Astrocyte (in vitro differentiated cells and primary cell): Measurements from ENCODE around the gene RHOJ. TPM values are rescaled to one million over a fixed set of nuclear protein-coding genes. Genes with fewer than 3 reads are reported as not detected.

Experiments
- DNase-seq: peaks from one replicate; pipeline ENCODE4 v3.0.0-alpha.2; 2010; ENCODE audit warnings: low read depth
- FAIRE-seq: peaks from 2 replicates; lab custom pipeline; 2011; peaks lifted over from hg19 to GRCh38; lab: Jason Lieb, UNC
- H2AFZ ChIP-seq: 2 replicates; pipeline ENCODE4 v1.6.0; 2012; ENCODE audit warnings: low read depth, low read length, inconsistent platforms
- H3K27ac ChIP-seq: 2 replicates; pipeline ENCODE4 v1.5.1; 2011; ENCODE audit warnings: low read depth, low read length, inconsistent platforms
- H3K27me3 ChIP-seq: 2 replicates; pipeline ENCODE4 v1.6.0; 2011; ENCODE audit warnings: low read length, inconsistent platforms; ENCODE audit not compliant: insufficient read depth
- H3K36me3 ChIP-seq: 2 replicates; pipeline ENCODE4 v1.5.1; 2011; ENCODE audit warnings: low read length, inconsistent platforms; ENCODE audit not compliant: insufficient read depth
- H3K4me1 ChIP-seq: 2 replicates; pipeline ENCODE4 v1.5.1; 2011; ENCODE audit warnings: low read length, inconsistent platforms; ENCODE audit not compliant: insufficient read depth
- H3K4me2 ChIP-seq: 2 replicates; pipeline ENCODE4 v1.6.0; 2012; ENCODE audit warnings: low read length, inconsistent platforms
- H3K4me3 ChIP-seq: 2 replicates; pipeline ENCODE4 v1.5.1; 2011; ENCODE audit warnings: low read depth, mild to moderate bottlenecking, low read length, inconsistent platforms; ENCODE audit not compliant: insufficient read depth
- H3K79me2 ChIP-seq: 2 replicates; pipeline ENCODE4 v1.6.0; 2012; ENCODE audit warnings: mild to moderate bottlenecking, low read length, inconsistent platforms; ENCODE audit not compliant: insufficient read depth
- H3K9ac ChIP-seq: 2 replicates; pipeline ENCODE4 v1.6.0; 2012; ENCODE audit warnings: mild to moderate bottlenecking, low read length, inconsistent platforms
- H3K9me3 ChIP-seq: 2 replicates; pipeline ENCODE4 v1.5.1; 2012; ENCODE audit warnings: low read depth, mild to moderate bottlenecking, low read length, inconsistent platforms; ENCODE audit not compliant: insufficient read depth
- H4K20me1 ChIP-seq: 2 replicates; pipeline ENCODE4 v1.6.0; 2012; ENCODE audit warnings: low read length, inconsistent platforms; ENCODE audit not compliant: insufficient read depth
- H3K27ac Mint-ChIP-seq: one replicate; pipeline ENCODE4 v1.8.0; 2021; ENCODE audit warnings: mild to moderate bottlenecking, mixed read lengths; ENCODE audit not compliant: unreplicated experiment
- H3K27me3 Mint-ChIP-seq: one replicate; pipeline ENCODE4 v1.8.0; 2021; ENCODE audit warnings: low read depth, mixed read lengths; ENCODE audit not compliant: unreplicated experiment
- H3K36me3 Mint-ChIP-seq: one replicate; pipeline ENCODE4 v1.8.0; 2021; ENCODE audit warnings: low read depth, mixed read lengths; ENCODE audit not compliant: unreplicated experiment
- H3K4me1 Mint-ChIP-seq: one replicate; pipeline ENCODE4 v1.8.0; 2021; ENCODE audit warnings: low read depth, mixed read lengths; ENCODE audit not compliant: unreplicated experiment
- H3K4me3 Mint-ChIP-seq: one replicate; pipeline ENCODE4 v1.8.0; 2021; ENCODE audit warnings: mild to moderate bottlenecking, moderate library complexity, mixed read lengths; ENCODE audit not compliant: unreplicated experiment
- H3K9me3 Mint-ChIP-seq: one replicate; pipeline ENCODE4 v1.8.0; 2021; ENCODE audit warnings: mild to moderate bottlenecking, mixed read lengths; ENCODE audit not compliant: unreplicated experiment
- EZH2 ChIP-seq: IDR thresholded peaks from 2 replicates; pipeline ENCODE4 v1.6.1; 2012; ENCODE audit warnings: mild to moderate bottlenecking, low read length, inconsistent platforms; ENCODE audit not compliant: insufficient read depth
- total RNA-seq: library from RNA; stranded (reverse); gene quantifications from 2 replicates; pipeline ENCODE4 v1.2.1, GENCODE V29; 2021
- TF ChIP-seq, protein P1 (sequence below): IDR thresholded peaks from 2 replicates; pipeline ENCODE4 v1.5.1; 2011; ENCODE audit warnings: low read depth, mild to moderate bottlenecking, inconsistent platforms, low read length, moderate library complexity; ENCODE audit not compliant: insufficient read depth

RHOJ gene
- total RNA-seq, 1 donor from 2014 or later = 29.6 TPM

DNA sequence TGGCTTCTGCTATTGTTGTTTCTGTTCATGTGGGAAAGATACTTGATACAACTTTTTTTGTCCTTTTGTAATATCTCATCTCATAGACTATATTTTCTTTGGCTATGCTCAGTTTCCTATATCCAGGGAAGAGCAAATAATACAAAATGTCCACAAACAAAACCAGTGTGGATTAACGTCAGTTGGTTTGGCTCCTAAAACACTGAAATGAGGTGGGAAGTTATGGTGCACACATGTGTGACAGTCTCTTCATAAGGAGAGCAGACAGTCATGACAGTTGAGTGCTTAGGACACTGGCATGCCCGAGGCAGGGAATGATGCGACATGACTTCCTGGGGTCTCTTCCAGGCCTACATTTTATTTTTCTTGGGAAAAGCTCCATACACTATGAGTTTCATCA is 27.5 kb downstream of the RHOJ start:
- FAIRE-seq = no peak
- H3K4me3 Mint-ChIP-seq = no peak overlapping the region
- H3K27ac Mint-ChIP-seq = no peak overlapping the region
- Histone ChIP-seq H4K20me1 (peaks cover 53% of the 10 kb centered on the region), H3K4me2 (no peak overlapping the region), H3K9me3 (no peaks in the 10 kb centered on the region), H3K27me3 (no peaks in the 10 kb centered on the region), H3K4me3 (no peak overlapping the region), H3K27ac (no peak overlapping the region), H2AFZ (no peak overlapping the region), H3K79me2 (peaks cover 79% of the 10 kb centered on the region), H3K4me1 (peaks cover 3% of the 10 kb centered on the region), H3K36me3 (peaks cover 2% of the 10 kb centered on the region), H3K9ac (no peak overlapping the region)
- TF ChIP-seq, protein P1, sequence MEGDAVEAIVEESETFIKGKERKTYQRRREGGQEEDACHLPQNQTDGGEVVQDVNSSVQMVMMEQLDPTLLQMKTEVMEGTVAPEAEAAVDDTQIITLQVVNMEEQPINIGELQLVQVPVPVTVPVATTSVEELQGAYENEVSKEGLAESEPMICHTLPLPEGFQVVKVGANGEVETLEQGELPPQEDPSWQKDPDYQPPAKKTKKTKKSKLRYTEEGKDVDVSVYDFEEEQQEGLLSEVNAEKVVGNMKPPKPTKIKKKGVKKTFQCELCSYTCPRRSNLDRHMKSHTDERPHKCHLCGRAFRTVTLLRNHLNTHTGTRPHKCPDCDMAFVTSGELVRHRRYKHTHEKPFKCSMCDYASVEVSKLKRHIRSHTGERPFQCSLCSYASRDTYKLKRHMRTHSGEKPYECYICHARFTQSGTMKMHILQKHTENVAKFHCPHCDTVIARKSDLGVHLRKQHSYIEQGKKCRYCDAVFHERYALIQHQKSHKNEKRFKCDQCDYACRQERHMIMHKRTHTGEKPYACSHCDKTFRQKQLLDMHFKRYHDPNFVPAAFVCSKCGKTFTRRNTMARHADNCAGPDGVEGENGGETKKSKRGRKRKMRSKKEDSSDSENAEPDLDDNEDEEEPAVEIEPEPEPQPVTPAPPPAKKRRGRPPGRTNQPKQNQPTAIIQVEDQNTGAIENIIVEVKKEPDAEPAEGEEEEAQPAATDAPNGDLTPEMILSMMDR = no peak
- no peak for TF ChIP-seq EZH2
- DNase-seq = no peak
- H3K4me1 Mint-ChIP-seq = no peaks in the 10 kb centered on the region
- H3K36me3 Mint-ChIP-seq = peaks cover 14% of the 10 kb centered on the region
- peaks cover 1% of the 10 kb centered on the region for H3K9me3 Mint-ChIP-seq
- no peaks in the 10 kb centered on the region for H3K27me3 Mint-ChIP-seq

DNA sequence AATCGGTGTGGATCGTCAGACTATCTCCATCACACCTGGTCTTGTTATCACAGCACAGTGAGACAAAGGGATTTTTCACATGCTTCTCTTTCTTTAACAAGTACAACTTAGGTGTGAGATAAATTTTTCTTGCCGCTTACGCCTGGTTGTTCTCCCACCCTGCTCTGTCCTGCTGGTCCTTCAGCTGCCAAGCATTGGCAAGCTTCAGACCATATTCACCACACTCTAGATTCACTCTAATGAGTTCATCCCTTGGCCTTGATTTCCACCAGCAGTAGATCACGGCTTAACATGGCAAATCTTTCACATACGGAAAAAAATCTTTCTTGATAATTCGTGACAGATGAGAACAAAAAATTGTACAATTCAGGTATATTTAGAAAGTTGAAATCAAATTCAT is 33.5 kb downstream of the RHOJ start:
- Mint-ChIP-seq H3K4me3 (no peak overlapping the region), H3K9me3 (no peaks in the 10 kb centered on the region), H3K27ac (no peak overlapping the region), H3K27me3 (no peaks in the 10 kb centered on the region), H3K36me3 (peaks cover 4% of the 10 kb centered on the region), H3K4me1 (peaks cover 4% of the 10 kb centered on the region)
- Histone ChIP-seq H3K9ac (no peak overlapping the region), H3K4me3 (no peak overlapping the region), H3K27ac (no peak overlapping the region), H4K20me1 (peaks cover 45% of the 10 kb centered on the region), H2AFZ (no peak overlapping the region), H3K27me3 (no peaks in the 10 kb centered on the region), H3K36me3 (no peaks in the 10 kb centered on the region), H3K9me3 (no peaks in the 10 kb centered on the region), H3K4me1 (no peaks in the 10 kb centered on the region), H3K4me2 (no peak overlapping the region), H3K79me2 (peaks cover 83% of the 10 kb centered on the region)
- no peak for DNase-seq
- no peak for FAIRE-seq
- TF ChIP-seq, protein P1 = no peak
- no peak for TF ChIP-seq EZH2

DNA sequence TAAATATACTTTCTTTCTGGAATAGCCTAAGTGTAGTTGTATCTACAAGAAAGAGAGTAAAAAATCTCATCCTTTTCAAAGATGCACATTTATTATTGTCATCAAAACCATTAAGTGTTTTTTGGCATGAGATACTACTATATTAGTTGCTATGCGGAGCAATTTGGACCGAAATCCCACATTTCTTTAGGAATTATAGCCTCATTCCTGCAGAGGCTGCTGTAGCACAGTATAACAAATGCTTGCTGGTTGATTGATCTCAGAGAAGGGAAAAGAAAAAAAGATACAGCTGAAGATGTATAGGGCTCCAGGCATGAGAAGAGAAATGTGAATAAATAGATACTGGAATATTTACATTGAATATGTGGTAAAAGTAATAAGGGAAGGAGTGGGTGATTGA is 36.0 kb downstream of the RHOJ start:
- FAIRE-seq = no peak

More for the DNA sequence above, 36.0 kb downstream of the RHOJ start:
- no peak for DNase-seq
- Histone ChIP-seq H3K9me3 (no peaks in the 10 kb centered on the region), H3K36me3 (no peaks in the 10 kb centered on the region), H3K4me1 (no peaks in the 10 kb centered on the region), H3K27ac (no peak overlapping the region), H3K4me3 (no peak overlapping the region), H3K27me3 (no peaks in the 10 kb centered on the region), H3K4me2 (no peak overlapping the region), H3K9ac (no peak overlapping the region), H2AFZ (no peak overlapping the region), H3K79me2 (peaks cover 78% of the 10 kb centered on the region), H4K20me1 (peaks cover 30% of the 10 kb centered on the region)
- H3K4me3 Mint-ChIP-seq = no peak overlapping the region
- no peak overlapping the region for H3K27ac Mint-ChIP-seq
- TF ChIP-seq EZH2 = no peak
- TF ChIP-seq, protein P1 = no peak
- no peaks in the 10 kb centered on the region for H3K9me3 Mint-ChIP-seq
- H3K36me3 Mint-ChIP-seq = peaks cover 2% of the 10 kb centered on the region
- peaks cover 4% of the 10 kb centered on the region for H3K4me1 Mint-ChIP-seq
- H3K27me3 Mint-ChIP-seq = no peaks in the 10 kb centered on the region
